Duodenal mucosa (tissue), 2 donors: Measurements from ENCODE around the gene DCST2.

ENCODE experiments used
- H3K27ac ChIP-seq: one replicate; pipeline ENCODE4 v1.7.0; 2013; ENCODE audit warnings: low read depth, low read length
- H3K27me3 ChIP-seq, 2 donors: one replicate each; pipeline ENCODE4 v1.7.0; 2013; ENCODE audit warnings: low read length in 2 of 2, control low read depth in 1 of 2; ENCODE audit not compliant: insufficient read depth in 2 of 2, control insufficient read depth in 1 of 2
- H3K36me3 ChIP-seq, 2 donors: one replicate each; pipeline ENCODE4 v1.7.0; 2013; ENCODE audit warnings: low read length in 2 of 2, control low read depth in 1 of 2; ENCODE audit not compliant: insufficient read depth in 2 of 2, control insufficient read depth in 1 of 2
- H3K4me1 ChIP-seq, 2 donors: one replicate each; pipeline ENCODE4 v1.7.0; 2013; ENCODE audit warnings: low read length in 2 of 2, control low read depth in 1 of 2; ENCODE audit not compliant: insufficient read depth in 2 of 2, control insufficient read depth in 1 of 2
- H3K4me3 ChIP-seq, 2 donors: one replicate each; pipeline ENCODE4 v1.7.0; 2013; ENCODE audit warnings: low read length in 2 of 2, low read depth in 1 of 2
- H3K9ac ChIP-seq, 2 donors: one replicate each; pipeline ENCODE4 v1.7.0; 2013; ENCODE audit warnings: low read length in 2 of 2, low read depth in 1 of 2
- H3K9me3 ChIP-seq, 2 donors: one replicate each; pipeline ENCODE4 v1.7.0; 2013; ENCODE audit warnings: low read length in 2 of 2, control low read depth in 1 of 2; ENCODE audit not compliant: control insufficient read depth in 1 of 2

DCST2 gene

DNA sequence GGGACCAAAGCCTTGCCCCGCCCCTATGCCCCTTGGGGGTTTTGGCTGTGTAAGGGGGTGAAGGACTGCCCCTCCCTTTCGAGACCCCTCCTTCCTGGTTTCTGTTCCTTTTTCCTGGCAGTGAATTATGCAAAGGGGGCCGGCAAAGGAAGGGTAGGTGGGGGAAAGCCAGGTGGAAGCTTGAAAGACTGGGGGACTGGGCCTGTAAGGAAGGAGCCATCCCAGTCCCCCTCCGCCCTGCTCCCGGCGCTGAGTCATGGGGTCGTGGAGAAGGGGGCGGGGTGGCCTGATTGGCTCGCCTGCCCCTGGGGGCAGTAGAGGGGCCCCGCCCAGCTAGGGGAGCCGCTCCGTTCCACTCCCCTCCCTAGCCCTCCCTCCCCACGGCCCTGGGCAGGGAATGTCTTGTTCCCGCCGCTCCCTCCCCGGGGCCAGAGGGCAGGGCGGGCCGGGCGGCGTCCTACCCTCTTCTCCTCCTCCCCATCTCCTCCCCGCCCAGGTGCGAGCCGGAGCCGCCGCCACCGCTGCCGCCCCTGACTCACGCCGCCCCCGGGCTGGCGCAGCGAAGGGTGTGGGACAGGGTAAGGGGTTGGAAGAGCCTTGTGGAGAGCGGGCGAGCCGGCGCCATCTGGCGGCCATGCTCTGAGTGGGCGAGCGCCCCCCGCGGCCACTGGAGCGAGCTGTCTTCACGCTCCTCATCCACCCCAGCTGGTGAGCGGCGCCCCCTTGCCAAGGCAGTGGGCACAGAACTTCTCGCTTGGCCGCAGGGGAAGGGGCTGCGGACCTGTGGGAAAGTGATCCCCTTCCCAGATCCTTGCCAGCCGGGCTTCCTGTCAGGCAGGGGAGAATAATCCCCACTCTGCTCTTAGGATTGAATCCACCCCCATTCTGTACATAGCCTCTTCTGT, 16.3 kb downstream of the DCST2 start:
- no peaks in the 10 kb centered on the region for H3K27me3 ChIP-seq
- H3K4me1 ChIP-seq: peaks cover 53 to 61% of the 10 kb centered on the region in 2 donors
- peak overlapping the region; percentile 58 to 60 for H3K4me3 ChIP-seq
- H3K36me3 ChIP-seq: peaks cover 39 to 41% of the 10 kb centered on the region in 2 donors
- peak overlapping the region; percentile 82 for H3K27ac ChIP-seq
- no peaks in the 10 kb centered on the region for H3K9me3 ChIP-seq
- peak overlapping the region; percentile 69 to 79 for H3K9ac ChIP-seq

DNA sequence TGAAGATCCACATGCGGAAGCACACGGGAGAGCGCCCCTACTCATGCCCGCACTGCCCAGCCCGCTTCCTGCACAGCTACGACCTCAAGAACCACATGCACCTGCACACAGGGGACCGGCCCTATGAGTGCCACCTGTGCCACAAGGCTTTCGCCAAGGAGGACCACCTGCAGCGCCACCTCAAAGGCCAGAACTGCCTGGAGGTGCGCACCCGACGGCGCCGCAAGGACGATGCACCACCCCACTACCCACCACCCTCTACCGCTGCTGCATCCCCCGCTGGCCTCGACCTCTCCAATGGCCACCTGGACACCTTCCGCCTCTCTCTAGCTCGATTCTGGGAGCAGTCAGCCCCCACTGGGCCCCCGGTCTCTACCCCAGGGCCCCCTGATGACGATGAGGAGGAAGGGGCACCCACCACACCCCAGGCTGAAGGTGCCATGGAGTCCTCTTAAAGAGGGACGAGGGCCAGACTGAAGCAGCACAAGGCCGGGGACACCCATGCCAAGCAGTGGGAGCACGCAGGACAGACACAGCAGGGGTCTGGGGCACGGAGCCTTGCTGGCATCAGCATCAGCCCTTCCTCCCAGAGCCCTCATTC, 17.2 kb downstream of the DCST2 start:
- peaks cover 63 to 69% of the 10 kb centered on the region in 2 donors for H3K4me1 ChIP-seq
- peak overlapping the region; percentile 69 to 79 for H3K9ac ChIP-seq
- H3K27me3 ChIP-seq: no peaks in the 10 kb centered on the region
- H3K36me3 ChIP-seq: peaks cover 39 to 41% of the 10 kb centered on the region in 2 donors
- H3K9me3 ChIP-seq: no peaks in the 10 kb centered on the region
- peak overlapping the region; percentile 43 to 60 for H3K4me3 ChIP-seq
- H3K27ac ChIP-seq: peak overlapping the region; percentile 82

DNA sequence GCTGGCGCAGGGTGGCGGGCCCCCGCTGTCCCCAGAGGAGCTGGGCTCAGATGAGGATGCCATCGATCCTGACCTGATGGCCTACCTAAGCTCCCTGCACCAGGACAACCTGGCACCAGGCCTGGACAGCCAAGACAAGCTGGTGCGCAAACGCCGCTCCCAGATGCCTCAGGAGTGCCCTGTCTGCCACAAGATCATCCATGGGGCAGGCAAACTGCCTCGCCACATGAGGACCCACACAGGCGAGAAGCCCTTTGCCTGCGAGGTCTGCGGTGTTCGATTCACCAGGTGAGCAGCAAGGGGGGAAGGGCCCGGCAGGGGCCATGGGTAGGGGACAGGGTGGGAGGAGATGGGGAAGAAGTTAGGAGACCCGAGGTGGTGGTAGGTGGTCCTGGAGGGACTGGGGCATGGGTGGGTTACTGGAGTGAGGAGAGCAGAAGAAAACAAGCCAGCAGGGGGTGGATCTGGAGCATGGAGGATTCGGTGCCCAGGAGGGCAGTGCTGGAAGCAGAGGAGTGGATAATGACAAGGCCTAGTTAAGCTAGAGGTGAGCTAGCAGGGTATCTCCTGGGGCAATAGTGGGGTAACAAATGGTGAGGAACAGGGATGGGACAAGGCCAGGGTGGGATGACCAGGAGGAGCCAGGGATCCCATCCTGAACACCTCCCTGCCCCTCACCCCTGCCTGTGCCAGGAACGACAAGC, 17.9 kb downstream of the DCST2 start:
- peak overlapping the region in 1 of 2 donors; percentile 69 for H3K9ac ChIP-seq
- H3K36me3 ChIP-seq: peaks cover 39 to 41% of the 10 kb centered on the region in 2 donors
- H3K27ac ChIP-seq: no peak overlapping the region
- no peaks in the 10 kb centered on the region for H3K27me3 ChIP-seq
- H3K4me1 ChIP-seq: peaks cover 70 to 76% of the 10 kb centered on the region in 2 donors
- H3K4me3 ChIP-seq: no peak overlapping the region
- H3K9me3 ChIP-seq: no peaks in the 10 kb centered on the region

GRCh38 chr1:155014709-155015508, 18.7 kb downstream of the DCST2 start:
- H3K36me3 ChIP-seq: peaks cover 39 to 41% of the 10 kb centered on the region in 2 donors
- no peaks in the 10 kb centered on the region for H3K9me3 ChIP-seq
- no peaks in the 10 kb centered on the region for H3K27me3 ChIP-seq
- no peak overlapping the region for H3K4me3 ChIP-seq
- peaks cover 76 to 83% of the 10 kb centered on the region in 2 donors for H3K4me1 ChIP-seq
- peak overlapping the region; percentile 1 to 69 for H3K9ac ChIP-seq
- no peak overlapping the region for H3K27ac ChIP-seq

DNA sequence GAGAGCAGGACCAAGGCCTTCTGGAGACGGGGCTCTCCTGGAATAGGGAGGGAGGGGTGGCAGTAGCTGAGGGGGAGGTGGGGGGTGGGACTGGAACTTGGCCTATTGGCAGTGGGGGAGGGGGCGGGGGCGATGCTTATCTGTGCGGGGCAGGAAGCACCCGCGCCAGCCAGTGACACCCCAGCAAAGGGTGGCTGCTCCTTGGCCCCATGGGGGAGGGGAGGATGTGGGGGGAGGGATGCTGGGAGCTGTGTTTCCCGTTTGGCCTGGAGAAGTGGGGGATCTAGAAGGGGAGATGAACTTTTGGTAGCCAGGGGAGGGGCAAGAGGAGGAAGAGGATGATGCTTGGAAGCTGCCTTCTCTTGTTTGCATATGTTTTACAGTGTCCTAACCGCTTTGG, 19.9 kb downstream of the DCST2 start:
- H3K4me1 ChIP-seq: peaks cover 83 to 87% of the 10 kb centered on the region in 2 donors
- H3K4me3 ChIP-seq: no peak overlapping the region
- peak overlapping the region; percentile 69 for H3K27ac ChIP-seq

DNA sequence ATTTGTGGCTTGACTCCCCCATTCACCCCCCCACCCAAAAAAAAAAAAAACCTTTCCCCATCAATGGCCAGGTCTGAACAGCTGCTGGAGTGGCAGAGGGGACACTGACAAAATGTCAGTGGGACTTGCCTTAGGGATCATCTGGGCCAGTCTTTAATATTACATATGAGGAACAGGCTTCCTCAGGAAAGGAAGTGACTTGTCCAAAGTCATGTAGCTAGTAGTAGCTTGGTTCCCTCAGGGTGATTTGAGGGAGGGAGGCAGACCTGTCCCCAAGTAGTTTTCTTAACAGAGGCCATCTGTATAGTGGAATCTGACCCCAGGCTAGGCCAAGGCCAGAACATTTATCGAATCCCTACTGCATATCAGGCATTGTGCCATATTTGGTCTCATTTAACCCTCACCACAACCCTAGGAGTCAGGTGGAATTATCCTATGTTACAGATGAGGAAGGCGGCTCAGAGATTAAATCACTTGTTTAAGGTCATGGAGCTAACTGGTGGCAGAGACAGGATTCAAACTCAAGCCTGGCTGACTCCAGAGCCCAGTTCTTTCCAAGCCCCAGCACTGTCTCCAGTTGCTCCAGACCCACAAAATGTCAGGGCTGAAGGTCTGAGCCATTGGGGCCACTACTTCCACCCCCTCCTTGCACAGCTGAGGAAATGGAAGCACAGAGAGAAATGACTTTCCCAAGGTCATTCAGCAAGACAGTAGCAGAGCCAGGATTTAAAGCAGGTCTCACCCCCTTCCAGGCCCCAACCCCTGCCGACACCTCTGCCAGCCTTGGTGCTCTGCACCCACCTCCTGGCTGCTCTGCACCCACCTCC, 20.6 kb downstream of the DCST2 start:
- Histone ChIP-seq H3K36me3 (peaks cover 29 to 32% of the 10 kb centered on the region in 2 donors), H3K9me3 (no peaks in the 10 kb centered on the region), H3K27me3 (no peaks in the 10 kb centered on the region), H3K9ac (peak overlapping the region; percentile 34 to 60), H3K4me3 (peak overlapping the region; percentile 46 to 48), H3K27ac (peak overlapping the region; percentile 69), H3K4me1 (peaks cover 77 to 88% of the 10 kb centered on the region in 2 donors)

More for the DNA sequence above, 19.9 kb downstream of the DCST2 start:
- Histone ChIP-seq H3K36me3 (peaks cover 32 to 35% of the 10 kb centered on the region in 2 donors), H3K9me3 (no peaks in the 10 kb centered on the region), H3K27me3 (no peaks in the 10 kb centered on the region), H3K9ac (peak overlapping the region in 1 of 2 donors; percentile 34)

DNA sequence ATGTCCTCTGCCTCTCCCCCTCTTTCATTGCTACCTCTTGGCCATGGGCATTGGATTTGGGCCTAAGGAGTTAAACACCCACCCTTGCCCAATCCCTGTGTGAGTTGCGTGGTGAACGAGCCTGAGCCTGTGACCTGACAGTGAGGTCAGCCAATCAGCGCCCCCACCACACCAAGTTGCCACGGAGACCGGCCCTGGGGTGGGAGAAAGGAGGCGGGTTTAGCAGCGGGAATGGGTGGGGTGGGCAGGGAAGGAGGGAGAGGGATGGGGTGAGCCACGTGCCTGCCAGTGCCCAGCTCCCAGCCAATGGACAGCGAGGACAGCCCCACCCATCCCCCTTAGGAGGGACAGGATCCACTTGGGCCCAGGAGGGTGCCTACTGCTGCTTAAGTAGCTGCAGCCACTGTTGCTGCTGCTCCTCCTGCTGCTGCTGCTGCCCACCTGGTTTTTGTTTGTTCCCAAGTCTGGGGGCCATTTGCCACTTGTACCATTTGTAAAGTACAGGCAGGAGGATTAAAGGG, 21.5 kb downstream of the DCST2 start:
- H3K4me1 ChIP-seq: peaks cover 77 to 90% of the 10 kb centered on the region in 2 donors
- no peaks in the 10 kb centered on the region for H3K9me3 ChIP-seq
- no peaks in the 10 kb centered on the region for H3K27me3 ChIP-seq
- H3K36me3 ChIP-seq: peaks cover 29 to 32% of the 10 kb centered on the region in 2 donors
- H3K4me3 ChIP-seq: peak overlapping the region; percentile 46 to 48
- peak overlapping the region; percentile 52 to 85 for H3K9ac ChIP-seq
- peak overlapping the region; percentile 76 for H3K27ac ChIP-seq

DNA sequence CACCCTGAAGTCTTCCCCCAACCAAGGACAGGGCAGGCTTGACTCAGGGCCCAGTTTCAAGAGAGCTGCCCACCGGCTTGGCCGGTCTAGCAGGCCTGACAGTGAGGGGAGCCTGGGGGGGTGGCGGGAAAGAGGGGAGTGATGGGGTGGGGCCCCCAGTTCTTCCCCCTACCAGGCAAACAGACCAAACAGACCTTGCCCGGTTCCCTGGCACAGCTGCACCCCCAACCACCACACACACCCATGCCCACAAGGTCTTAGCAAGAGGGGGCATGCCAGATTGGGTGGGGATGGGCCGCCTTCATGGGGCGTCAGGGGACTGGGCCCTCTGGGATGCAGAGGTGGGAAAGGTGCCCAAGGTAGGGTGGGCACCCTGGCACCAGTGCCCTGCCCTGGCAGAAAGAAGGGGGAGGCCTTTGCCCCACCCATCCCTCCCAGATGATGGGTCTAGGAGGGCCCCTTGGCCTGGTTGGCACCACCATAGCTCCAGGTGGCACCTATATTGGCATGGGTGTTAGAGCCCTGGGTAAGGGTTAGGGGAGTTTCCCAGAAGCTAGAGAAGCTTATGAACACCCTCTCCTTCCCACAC, 22.1 kb downstream of the DCST2 start:
- Histone ChIP-seq H3K9me3 (no peaks in the 10 kb centered on the region), H3K36me3 (peaks cover 27 to 28% of the 10 kb centered on the region in 2 donors), H3K27me3 (no peaks in the 10 kb centered on the region), H3K4me3 (peak overlapping the region; percentile 46 to 70), H3K9ac (peak overlapping the region; percentile 52 to 85), H3K4me1 (peaks cover 77 to 90% of the 10 kb centered on the region in 2 donors), H3K27ac (peak overlapping the region; percentile 76)
